LNCaP clone FGC (cell line): ENCODE measurements around the gene SLN.
A peak's percentile ranks its signal among the peaks of the same experiment; 100 is the strongest.

Experiments
- DNase-seq: peaks from one replicate; pipeline ENCODE4 v3.0.0-alpha.2; 2011; ENCODE audit warnings: low read depth
- H3K4me3 ChIP-seq: 2 replicates; pipeline ENCODE4 v1.5.1; 2011; ENCODE audit warnings: mild to moderate bottlenecking, low read depth, low read length, control low read depth
- CTCF ChIP-seq: IDR thresholded peaks from 2 replicates; pipeline ENCODE4 v1.5.1; 2012; ENCODE audit warnings: mild to moderate bottlenecking; ENCODE audit not compliant: control insufficient read depth, insufficient read depth; ENCODE audit errors: extremely low read depth

Gene SLN

GRCh38 chr11:107750313-107750712 lies 38.5 kb upstream of the SLN start:
- TF ChIP-seq CTCF = no peak
- H3K4me3 ChIP-seq = no peak overlapping the region
- DNase-seq = no peak

GRCh38 chr11:107747622-107748021 lies 35.8 kb upstream of the SLN start:
- DNase-seq = no peak
- no peak for TF ChIP-seq CTCF
- no peak overlapping the region for H3K4me3 ChIP-seq

- H3K4me3 ChIP-seq = no peak overlapping the region
- DNase-seq = no peak
- no peak for TF ChIP-seq CTCF
Observed at GRCh38 chr11:107744736-107745135, 32.9 kb upstream of the SLN start.

GRCh38 chr11:107743191-107743590 lies 31.3 kb upstream of the SLN start:
- DNase-seq = no peak
- no peak overlapping the region for H3K4me3 ChIP-seq
- TF ChIP-seq CTCF = no peak

- peak; percentile 23 for DNase-seq
- TF ChIP-seq CTCF = peak; percentile 89
- no peak overlapping the region for H3K4me3 ChIP-seq
Observed at GRCh38 chr11:107741044-107741823, 29.4 kb upstream of the SLN start.

GRCh38 chr11:107740271-107740670 lies 28.4 kb upstream of the SLN start:
- no peak for DNase-seq
- no peak for TF ChIP-seq CTCF
- no peak overlapping the region for H3K4me3 ChIP-seq

- H3K4me3 ChIP-seq = no peak overlapping the region
- no peak for TF ChIP-seq CTCF
- DNase-seq = no peak
Observed at GRCh38 chr11:107736546-107736945, 24.7 kb upstream of the SLN start.
